ENCODE data around the gene DTD1. TPM values are rescaled to one million over a fixed set of nuclear protein-coding genes. Genes with fewer than 3 reads are reported as not detected.

DTD1 gene
- total RNA-seq, 1 donor from 2014 or later: 44.0 TPM

- no peak for DNase-seq (ENCODE audit: low spot score)
- intact Hi-C loops (cut with micrococcal nuclease): no loop called here
- H3K36me3 Mint-ChIP-seq (ENCODE audit: low read depth): no peaks in the 10 kb centered on the region
- no peaks in the 10 kb centered on the region for H3K27me3 Mint-ChIP-seq (ENCODE audit: insufficient read depth)
- peaks cover 10% of the 10 kb centered on the region for H3K4me1 Mint-ChIP-seq (ENCODE audit: low read depth)
- no peak overlapping the region for H3K27ac Mint-ChIP-seq
- H3K9me3 Mint-ChIP-seq: no peaks in the 10 kb centered on the region
- H3K4me3 Mint-ChIP-seq: no peak overlapping the region
Observed at GRCh38 chr20:18727032-18727508, 139.2 kb downstream of the DTD1 start.

GRCh38 chr20:18728165-18728869, 140.5 kb downstream of the DTD1 start:
- no peak for DNase-seq (ENCODE audit: low spot score)
- Mint-ChIP-seq H3K36me3 (ENCODE audit: low read depth) (no peaks in the 10 kb centered on the region), H3K4me1 (ENCODE audit: low read depth) (peaks cover 10% of the 10 kb centered on the region), H3K4me3 (no peak overlapping the region), H3K27ac (no peak overlapping the region), H3K9me3 (no peaks in the 10 kb centered on the region), H3K27me3 (ENCODE audit: insufficient read depth) (no peaks in the 10 kb centered on the region)
- intact Hi-C loops (cut with micrococcal nuclease): no loop called here

GRCh38 chr20:18728870-18729224, 141.0 kb downstream of the DTD1 start:
- intact Hi-C loops (cut with micrococcal nuclease): no loop called here
- no peaks in the 10 kb centered on the region for H3K36me3 Mint-ChIP-seq (ENCODE audit: low read depth)

GRCh38 chr20:18729231-18729825, 141.5 kb downstream of the DTD1 start:
- intact Hi-C loops (cut with micrococcal nuclease): no loop called here
- Mint-ChIP-seq H3K4me1 (ENCODE audit: low read depth) (peaks cover 10% of the 10 kb centered on the region), H3K27me3 (ENCODE audit: insufficient read depth) (no peaks in the 10 kb centered on the region), H3K36me3 (ENCODE audit: low read depth) (no peaks in the 10 kb centered on the region), H3K27ac (no peak overlapping the region), H3K4me3 (no peak overlapping the region), H3K9me3 (no peaks in the 10 kb centered on the region)
- no peak for DNase-seq (ENCODE audit: low spot score)

More at GRCh38 chr20:18728870-18729224, 141.0 kb downstream of the DTD1 start:
- H3K27ac Mint-ChIP-seq: no peak overlapping the region
- H3K9me3 Mint-ChIP-seq: no peaks in the 10 kb centered on the region
- H3K27me3 Mint-ChIP-seq (ENCODE audit: insufficient read depth): no peaks in the 10 kb centered on the region
- peaks cover 10% of the 10 kb centered on the region for H3K4me1 Mint-ChIP-seq (ENCODE audit: low read depth)
- H3K4me3 Mint-ChIP-seq: no peak overlapping the region
- no peak for DNase-seq (ENCODE audit: low spot score)

GRCh38 chr20:18731940-18732339, 144.1 kb downstream of the DTD1 start:
- intact Hi-C loops (cut with micrococcal nuclease): no loop called here
- Mint-ChIP-seq H3K9me3 (no peaks in the 10 kb centered on the region), H3K36me3 (ENCODE audit: low read depth) (no peaks in the 10 kb centered on the region), H3K27ac (no peak overlapping the region), H3K4me1 (ENCODE audit: low read depth) (peaks cover 7% of the 10 kb centered on the region), H3K27me3 (ENCODE audit: insufficient read depth) (no peaks in the 10 kb centered on the region), H3K4me3 (no peak overlapping the region)
- DNase-seq (ENCODE audit: low spot score): no peak

- DNase-seq (ENCODE audit: low spot score): no peak
- H3K27me3 Mint-ChIP-seq (ENCODE audit: insufficient read depth): no peaks in the 10 kb centered on the region
- H3K4me1 Mint-ChIP-seq (ENCODE audit: low read depth): no peaks in the 10 kb centered on the region
- H3K27ac Mint-ChIP-seq: no peak overlapping the region
- no peaks in the 10 kb centered on the region for H3K36me3 Mint-ChIP-seq (ENCODE audit: low read depth)
- H3K4me3 Mint-ChIP-seq: no peak overlapping the region
- intact Hi-C loops (cut with micrococcal nuclease): no loop called here
- no peaks in the 10 kb centered on the region for H3K9me3 Mint-ChIP-seq
Observed at GRCh38 chr20:18734525-18735189, 146.8 kb downstream of the DTD1 start.

GRCh38 chr20:18737140-18737539, 149.3 kb downstream of the DTD1 start:
- Mint-ChIP-seq H3K36me3 (ENCODE audit: low read depth) (no peaks in the 10 kb centered on the region), H3K4me3 (no peak overlapping the region), H3K9me3 (no peaks in the 10 kb centered on the region), H3K4me1 (ENCODE audit: low read depth) (no peaks in the 10 kb centered on the region), H3K27me3 (ENCODE audit: insufficient read depth) (no peaks in the 10 kb centered on the region), H3K27ac (no peak overlapping the region)
- intact Hi-C loops (cut with micrococcal nuclease): no loop called here
- DNase-seq (ENCODE audit: low spot score): no peak

GRCh38 chr20:18738055-18738454, 150.2 kb downstream of the DTD1 start:
- intact Hi-C loops (cut with micrococcal nuclease): no loop called here
- DNase-seq (ENCODE audit: low spot score): no peak
- Mint-ChIP-seq H3K9me3 (no peaks in the 10 kb centered on the region), H3K4me1 (ENCODE audit: low read depth) (no peaks in the 10 kb centered on the region), H3K36me3 (ENCODE audit: low read depth) (no peaks in the 10 kb centered on the region), H3K27ac (no peak overlapping the region), H3K27me3 (ENCODE audit: insufficient read depth) (no peaks in the 10 kb centered on the region), H3K4me3 (no peak overlapping the region)

- H3K4me3 Mint-ChIP-seq: no peak overlapping the region
- no peak for DNase-seq (ENCODE audit: low spot score)
- no peak overlapping the region for H3K27ac Mint-ChIP-seq
Observed at GRCh38 chr20:18738888-18739287, 151.0 kb downstream of the DTD1 start.

GRCh38 chr20:18739751-18740166, 151.9 kb downstream of the DTD1 start:
- DNase-seq (ENCODE audit: low spot score): no peak
- Mint-ChIP-seq H3K27ac (no peak overlapping the region), H3K4me3 (no peak overlapping the region), H3K27me3 (ENCODE audit: insufficient read depth) (no peaks in the 10 kb centered on the region), H3K4me1 (ENCODE audit: low read depth) (no peaks in the 10 kb centered on the region), H3K36me3 (ENCODE audit: low read depth) (no peaks in the 10 kb centered on the region), H3K9me3 (no peaks in the 10 kb centered on the region)
- intact Hi-C loops (cut with micrococcal nuclease): no loop called here

More at GRCh38 chr20:18738888-18739287, 151.0 kb downstream of the DTD1 start:
- intact Hi-C loops (cut with micrococcal nuclease): no loop called here
- H3K36me3 Mint-ChIP-seq (ENCODE audit: low read depth): no peaks in the 10 kb centered on the region
- no peaks in the 10 kb centered on the region for H3K4me1 Mint-ChIP-seq (ENCODE audit: low read depth)
- H3K9me3 Mint-ChIP-seq: no peaks in the 10 kb centered on the region
- no peaks in the 10 kb centered on the region for H3K27me3 Mint-ChIP-seq (ENCODE audit: insufficient read depth)

- Mint-ChIP-seq H3K27me3 (ENCODE audit: insufficient read depth) (no peaks in the 10 kb centered on the region), H3K27ac (no peak overlapping the region), H3K36me3 (ENCODE audit: low read depth) (no peaks in the 10 kb centered on the region), H3K4me1 (ENCODE audit: low read depth) (no peaks in the 10 kb centered on the region), H3K9me3 (no peaks in the 10 kb centered on the region), H3K4me3 (no peak overlapping the region)
- intact Hi-C loops (cut with micrococcal nuclease): no loop called here
- no peak for DNase-seq (ENCODE audit: low spot score)
Observed at GRCh38 chr20:18740726-18741125, 152.9 kb downstream of the DTD1 start.

GRCh38 chr20:18742841-18743240, 155.0 kb downstream of the DTD1 start:
- Mint-ChIP-seq H3K9me3 (no peaks in the 10 kb centered on the region), H3K4me3 (no peak overlapping the region), H3K4me1 (ENCODE audit: low read depth) (no peaks in the 10 kb centered on the region), H3K36me3 (ENCODE audit: low read depth) (no peaks in the 10 kb centered on the region), H3K27ac (no peak overlapping the region), H3K27me3 (ENCODE audit: insufficient read depth) (no peaks in the 10 kb centered on the region)
- DNase-seq (ENCODE audit: low spot score): no peak
- intact Hi-C loops (cut with micrococcal nuclease): no loop called here

- no peaks in the 10 kb centered on the region for H3K9me3 Mint-ChIP-seq
- intact Hi-C loops (cut with micrococcal nuclease): no loop called here
- H3K36me3 Mint-ChIP-seq (ENCODE audit: low read depth): no peaks in the 10 kb centered on the region
- DNase-seq (ENCODE audit: low spot score): no peak
- no peaks in the 10 kb centered on the region for H3K27me3 Mint-ChIP-seq (ENCODE audit: insufficient read depth)
- H3K27ac Mint-ChIP-seq: no peak overlapping the region
- no peaks in the 10 kb centered on the region for H3K4me1 Mint-ChIP-seq (ENCODE audit: low read depth)
- no peak overlapping the region for H3K4me3 Mint-ChIP-seq
Observed at GRCh38 chr20:18743665-18744440, 156.0 kb downstream of the DTD1 start.

All from activated T-helper 1 cell treated with anti-CD3 and anti-CD28 coated beads, Interleukin-12 subunit alpha, Interleukin-12 subunit beta, Interleukin-2, Interleukin-4 antibody, amounts not matched to agents 30 ng/mL and 10 ng/mL and 1 ng/mL, durations not matched to agents 14 hours and 24 hours and 36 hours (primary cell).